SK-N-SH treated with all-trans-retinoic acid at 6 μM for 48 hours (cell line): Measurements from ENCODE around the gene ZNF446.
A peak's percentile ranks its signal among the peaks of the same experiment; 100 is the strongest.

Source experiments
- ATAC-seq: fragments of 200-7000 bp; cut with Tn5 transposase; 3 replicates; pipeline ENCODE4 v1.9.1; 2020; ENCODE audit warnings: mild to moderate bottlenecking, moderate library complexity
- ARNTL ChIP-seq: fragments of 450-650 bp; formaldehyde crosslinking; IDR thresholded peaks from 2 replicates; pipeline ENCODE4 v1.5.0; 2020; ENCODE audit warnings: low read depth, mild to moderate bottlenecking, moderate library complexity, borderline replicate concordance
- BACH2 ChIP-seq: fragments of 250-450 bp; sonication (Bioruptor Pico); IDR thresholded peaks from 2 replicates; pipeline ENCODE4 v1.9.0; 2021; ENCODE audit warnings: mild to moderate bottlenecking, borderline replicate concordance
- CSDC2 ChIP-seq: fragments of 250-450 bp; sonication (Bioruptor Pico); IDR thresholded peaks from 2 replicates; pipeline ENCODE4 v1.5.0; 2020; ENCODE audit warnings: mild to moderate bottlenecking, moderate library complexity
- ESRRG ChIP-seq: fragments of 250-450 bp; sonication (Bioruptor Pico); IDR thresholded peaks from 2 replicates; pipeline ENCODE4 v1.6.1; 2021; ENCODE audit warnings: mild to moderate bottlenecking
- GLIS3 ChIP-seq: fragments of 250-450 bp; sonication (Bioruptor Pico); IDR thresholded peaks from 2 replicates; pipeline ENCODE4 v1.5.0; 2020; ENCODE audit warnings: mild to moderate bottlenecking, moderate library complexity
- ISL1 ChIP-seq: fragments of 250-450 bp; sonication (Bioruptor Pico); IDR thresholded peaks from 2 replicates; pipeline ENCODE4 v2.1.2; 2022; ENCODE audit warnings: mild to moderate bottlenecking, moderate library complexity
- OSR1 ChIP-seq: fragments of 250-450 bp; sonication (Bioruptor Pico); IDR thresholded peaks from 2 replicates; pipeline ENCODE4 v1.8.0; 2022; ENCODE audit warnings: moderate library complexity, mild to moderate bottlenecking, inconsistent platforms
- PPARA ChIP-seq: fragments of 250-450 bp; sonication (Bioruptor Pico); IDR thresholded peaks from 2 replicates; pipeline ENCODE4 v1.5.0; 2020; ENCODE audit warnings: mild to moderate bottlenecking, borderline replicate concordance
- RARB ChIP-seq: fragments of 250-450 bp; sonication (Bioruptor Pico); IDR thresholded peaks from 2 replicates; pipeline ENCODE4 v1.8.0; 2021; ENCODE audit warnings: mild to moderate bottlenecking, moderate library complexity
- TCF4 ChIP-seq: fragments of 250-450 bp; sonication (Bioruptor Pico); IDR thresholded peaks from 2 replicates; pipeline ENCODE4 v1.8.0; 2021; ENCODE audit warnings: mild to moderate bottlenecking, moderate library complexity, borderline replicate concordance
- TOX ChIP-seq: fragments of 250-450 bp; sonication (Bioruptor Pico); IDR thresholded peaks from 2 replicates; pipeline ENCODE4 v1.8.0; 2021; ENCODE audit warnings: mild to moderate bottlenecking, moderate library complexity, borderline replicate concordance
- ZC3H10 ChIP-seq: fragments of 250-450 bp; sonication (Bioruptor Pico); IDR thresholded peaks from 2 replicates; pipeline ENCODE4 v1.5.1; 2021; ENCODE audit warnings: mild to moderate bottlenecking, moderate library complexity
- ZFP3 ChIP-seq: fragments of 250-450 bp; sonication (Bioruptor Pico); IDR thresholded peaks from 2 replicates; pipeline ENCODE4 v1.5.0; 2020; ENCODE audit warnings: mild to moderate bottlenecking, moderate library complexity
- ZFP30 ChIP-seq: fragments of 450-650 bp; formaldehyde crosslinking; IDR thresholded peaks from 2 replicates; pipeline ENCODE4 v1.5.0; 2022; ENCODE audit warnings: mild to moderate bottlenecking, moderate library complexity
- ZNF565 ChIP-seq: fragments of 450-650 bp; formaldehyde crosslinking; conservative IDR thresholded peaks from 2 replicates; pipeline ENCODE4 v1.5.0; 2020; ENCODE audit warnings: low read depth, mild to moderate bottlenecking, moderate library complexity
- ZNF8 ChIP-seq: fragments of 450-650 bp; formaldehyde crosslinking; IDR thresholded peaks from 2 replicates; pipeline ENCODE4 v1.5.0; 2020; ENCODE audit warnings: mild to moderate bottlenecking, moderate library complexity
- TF ChIP-seq, protein P1 (sequence below): fragments of 250-450 bp; sonication (Bioruptor Pico); IDR thresholded peaks from 2 replicates; pipeline ENCODE4 v1.5.1; 2021; ENCODE audit warnings: mild to moderate bottlenecking, moderate library complexity
- TF ChIP-seq, protein P2 (sequence below): fragments of 250-450 bp; sonication (Bioruptor Pico); IDR thresholded peaks from 2 replicates; pipeline ENCODE4 v1.8.0; 2020; ENCODE audit warnings: mild to moderate bottlenecking, moderate library complexity, borderline replicate concordance
- TF ChIP-seq, protein P3 (sequence below): fragments of 250-450 bp; sonication (Bioruptor Pico); IDR thresholded peaks from 2 replicates; pipeline ENCODE4 v1.8.0; 2021; ENCODE audit warnings: low read depth, mild to moderate bottlenecking, moderate library complexity, borderline replicate concordance
- TF ChIP-seq, protein P4 (sequence below): fragments of 250-450 bp; sonication (Bioruptor Pico); IDR thresholded peaks from 2 replicates; pipeline ENCODE4 v1.5.0; 2020; ENCODE audit warnings: mild to moderate bottlenecking, moderate library complexity

Gene ZNF446

DNA sequence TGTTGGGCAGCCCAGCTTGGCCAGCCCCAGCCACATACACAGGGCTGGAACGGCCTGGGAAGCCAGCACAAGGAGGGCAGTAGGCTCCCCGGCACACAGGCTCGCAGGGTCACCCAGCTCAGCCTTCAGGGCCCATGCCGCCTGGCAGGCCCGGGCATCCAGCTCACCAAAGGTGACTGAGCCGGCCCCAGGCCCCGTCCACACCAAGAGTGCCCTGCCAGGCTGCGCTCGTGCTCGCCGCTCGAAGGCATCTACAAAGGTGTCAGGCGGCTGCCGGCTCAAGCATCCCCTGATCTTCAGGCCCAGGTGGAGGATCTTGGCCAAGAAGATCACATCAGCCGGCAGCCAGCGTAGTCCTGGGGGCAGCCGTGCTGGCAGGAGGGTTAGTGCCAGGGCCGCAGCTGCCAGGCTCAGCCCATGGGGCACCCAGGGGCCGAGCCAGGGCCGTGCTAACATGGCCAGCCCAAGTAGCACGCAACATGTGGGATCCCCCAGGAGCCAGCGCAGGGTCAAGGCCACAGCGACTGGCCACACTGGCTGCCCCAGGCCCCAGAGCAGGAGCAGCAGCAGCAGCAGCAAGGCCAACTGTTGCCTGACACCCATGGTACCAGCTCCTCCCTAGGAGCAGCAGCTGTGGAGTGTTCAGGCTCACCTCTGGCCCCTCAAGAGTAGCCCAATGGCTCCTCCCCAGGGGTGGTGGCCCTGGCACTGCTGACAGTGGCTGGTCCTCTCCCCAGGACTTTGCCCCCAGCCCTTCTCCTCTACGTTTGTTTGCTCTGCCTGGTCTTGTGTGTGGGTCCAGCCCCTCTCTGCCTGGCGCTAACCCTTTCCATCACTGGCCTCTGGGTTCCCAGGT, 35.4 kb downstream of the ZNF446 start, which contains the start of gene SLC27A5:
TSS of gene SLC27A5 (minus strand) at position 640 of the 856 bp plus-strand sequence. CDS start at position 603, 37 bp downstream.
- TF ChIP-seq ARNTL (CRISPR knock-in tag) (no peak), TOX (CRISPR knock-in tag) (no peak), OSR1 (CRISPR knock-in tag) (no peak), GLIS3 (no peak), BACH2 (no peak), CSDC2 (no peak), ISL1 (CRISPR knock-in tag) (no peak)
- TF ChIP-seq, protein P1, sequence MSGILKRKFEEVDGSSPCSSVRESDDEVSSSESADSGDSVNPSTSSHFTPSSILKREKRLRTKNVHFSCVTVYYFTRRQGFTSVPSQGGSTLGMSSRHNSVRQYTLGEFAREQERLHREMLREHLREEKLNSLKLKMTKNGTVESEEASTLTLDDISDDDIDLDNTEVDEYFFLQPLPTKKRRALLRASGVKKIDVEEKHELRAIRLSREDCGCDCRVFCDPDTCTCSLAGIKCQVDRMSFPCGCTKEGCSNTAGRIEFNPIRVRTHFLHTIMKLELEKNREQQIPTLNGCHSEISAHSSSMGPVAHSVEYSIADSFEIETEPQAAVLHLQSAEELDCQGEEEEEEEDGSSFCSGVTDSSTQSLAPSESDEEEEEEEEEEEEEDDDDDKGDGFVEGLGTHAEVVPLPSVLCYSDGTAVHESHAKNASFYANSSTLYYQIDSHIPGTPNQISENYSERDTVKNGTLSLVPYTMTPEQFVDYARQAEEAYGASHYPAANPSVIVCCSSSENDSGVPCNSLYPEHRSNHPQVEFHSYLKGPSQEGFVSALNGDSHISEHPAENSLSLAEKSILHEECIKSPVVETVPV (CRISPR knock-in tag): no peak
- TF ChIP-seq, protein P2, sequence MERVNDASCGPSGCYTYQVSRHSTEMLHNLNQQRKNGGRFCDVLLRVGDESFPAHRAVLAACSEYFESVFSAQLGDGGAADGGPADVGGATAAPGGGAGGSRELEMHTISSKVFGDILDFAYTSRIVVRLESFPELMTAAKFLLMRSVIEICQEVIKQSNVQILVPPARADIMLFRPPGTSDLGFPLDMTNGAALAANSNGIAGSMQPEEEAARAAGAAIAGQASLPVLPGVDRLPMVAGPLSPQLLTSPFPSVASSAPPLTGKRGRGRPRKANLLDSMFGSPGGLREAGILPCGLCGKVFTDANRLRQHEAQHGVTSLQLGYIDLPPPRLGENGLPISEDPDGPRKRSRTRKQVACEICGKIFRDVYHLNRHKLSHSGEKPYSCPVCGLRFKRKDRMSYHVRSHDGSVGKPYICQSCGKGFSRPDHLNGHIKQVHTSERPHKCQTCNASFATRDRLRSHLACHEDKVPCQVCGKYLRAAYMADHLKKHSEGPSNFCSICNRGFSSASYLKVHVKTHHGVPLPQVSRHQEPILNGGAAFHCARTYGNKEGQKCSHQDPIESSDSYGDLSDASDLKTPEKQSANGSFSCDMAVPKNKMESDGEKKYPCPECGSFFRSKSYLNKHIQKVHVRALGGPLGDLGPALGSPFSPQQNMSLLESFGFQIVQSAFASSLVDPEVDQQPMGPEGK (CRISPR knock-in tag): no peak
- ATAC-seq: no peak

DNA sequence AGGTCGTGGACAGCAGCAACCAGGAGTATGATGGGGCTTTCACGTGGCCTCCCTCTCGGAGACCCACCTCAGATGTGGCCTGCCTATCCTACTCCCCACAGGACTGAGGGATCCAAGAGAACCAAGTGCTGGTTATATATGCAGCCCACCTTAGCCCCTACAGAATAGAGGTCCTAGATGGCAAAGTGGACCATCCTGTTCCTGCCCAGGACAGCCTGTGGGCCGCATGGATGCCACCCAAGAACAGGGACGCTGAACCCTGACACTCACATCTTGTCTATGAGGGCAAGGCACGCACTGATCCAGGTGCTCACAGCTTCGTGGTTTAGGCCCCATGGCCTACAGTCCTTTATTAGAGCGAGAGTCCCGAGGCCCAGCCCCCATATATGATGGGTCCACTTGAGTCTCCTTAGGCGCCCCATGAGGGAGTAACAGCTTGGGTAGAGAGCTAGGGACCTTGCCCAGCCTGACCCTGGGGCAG, 37.1 kb downstream of the ZNF446 start:
- ATAC-seq: no peak
- TF ChIP-seq ZFP3 (CRISPR knock-in tag): no peak
- no peak for TF ChIP-seq ISL1 (CRISPR knock-in tag)
- TF ChIP-seq ESRRG: no peak
- no peak for TF ChIP-seq TOX (CRISPR knock-in tag)

DNA sequence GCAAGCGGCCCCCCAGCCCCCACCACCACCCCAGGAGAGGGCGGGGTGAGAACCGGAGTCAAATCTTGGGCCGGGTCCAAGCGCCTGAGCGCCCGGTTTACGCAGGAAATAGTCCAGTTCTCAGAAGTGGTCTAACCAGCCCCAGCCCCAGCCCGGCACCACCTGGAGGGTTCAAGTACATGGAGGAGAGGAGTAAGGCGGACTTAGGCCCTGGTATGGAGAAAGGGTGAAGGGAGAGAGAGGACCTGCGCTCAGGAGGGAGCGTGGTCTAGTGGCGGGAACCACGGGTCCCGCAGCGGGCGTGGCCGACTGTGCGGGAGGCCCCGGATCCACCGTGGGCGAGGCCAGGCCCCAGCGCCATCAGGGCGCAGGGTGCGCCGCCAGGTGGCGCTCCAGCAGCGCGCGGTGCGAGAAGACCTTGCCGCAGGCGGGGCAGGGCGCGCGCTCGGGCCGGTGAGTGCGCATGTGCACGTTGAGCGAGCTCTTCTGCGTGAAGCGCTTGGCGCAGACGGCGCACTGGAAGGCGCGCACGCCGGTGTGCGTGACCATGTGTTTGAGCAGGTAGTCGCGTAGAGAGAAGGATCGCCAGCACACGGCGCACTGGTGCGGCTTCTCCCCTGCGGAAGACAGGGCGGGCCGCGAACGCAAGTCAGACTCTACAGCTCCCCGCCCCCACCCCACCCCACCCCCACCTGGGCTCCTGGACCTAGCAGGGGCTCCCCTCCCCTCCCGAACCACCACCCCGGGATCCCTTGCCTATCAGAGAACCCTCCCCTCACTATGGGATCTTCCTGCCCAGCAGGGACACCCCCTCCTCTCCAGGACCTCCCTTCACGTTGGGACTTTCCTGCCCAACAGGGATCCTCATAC, 37.8 kb downstream of the ZNF446 start:
- peak; percentile 90 for ATAC-seq
- TF ChIP-seq ISL1 (CRISPR knock-in tag): no peak
- TF ChIP-seq TCF4 (CRISPR knock-in tag): no peak
- TF ChIP-seq ZC3H10 (CRISPR knock-in tag): no peak
- TF ChIP-seq, protein P2 (CRISPR knock-in tag): no peak
- no peak for TF ChIP-seq RARB (CRISPR knock-in tag)
- TF ChIP-seq PPARA (CRISPR knock-in tag): no peak
- TF ChIP-seq ZFP30: no peak
- no peak for TF ChIP-seq ESRRG

DNA sequence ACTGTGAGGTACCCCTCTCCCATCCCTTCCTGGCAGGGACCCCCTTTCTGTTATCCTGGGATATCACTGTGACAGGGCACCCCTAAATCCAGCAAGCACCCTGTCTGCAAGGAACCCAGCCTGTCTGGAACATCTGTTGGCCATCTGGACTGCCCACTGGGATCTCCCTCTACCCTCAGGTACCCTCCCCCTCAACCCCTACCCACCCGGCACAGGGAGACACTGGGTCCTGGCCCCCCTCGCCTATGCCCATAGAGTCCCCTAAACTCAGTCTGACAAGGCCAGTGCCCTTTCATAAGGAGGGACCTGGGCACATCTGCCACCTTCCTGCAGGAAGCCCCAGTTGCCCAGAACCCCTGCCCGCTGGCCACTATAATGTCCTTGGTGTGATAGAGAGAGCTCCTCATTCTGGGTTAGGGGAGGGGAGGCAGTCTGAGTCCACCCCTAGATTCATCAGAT, 38.4 kb downstream of the ZNF446 start:
- no peak for ATAC-seq

More for the DNA sequence above, 38.4 kb downstream of the ZNF446 start:
- no peak for TF ChIP-seq OSR1 (CRISPR knock-in tag)
- TF ChIP-seq ISL1 (CRISPR knock-in tag): no peak
- TF ChIP-seq ZFP3 (CRISPR knock-in tag): no peak
- no peak for TF ChIP-seq ZNF565 (CRISPR knock-in tag)
- TF ChIP-seq ZNF8 (CRISPR knock-in tag): no peak
- TF ChIP-seq, protein P3, sequence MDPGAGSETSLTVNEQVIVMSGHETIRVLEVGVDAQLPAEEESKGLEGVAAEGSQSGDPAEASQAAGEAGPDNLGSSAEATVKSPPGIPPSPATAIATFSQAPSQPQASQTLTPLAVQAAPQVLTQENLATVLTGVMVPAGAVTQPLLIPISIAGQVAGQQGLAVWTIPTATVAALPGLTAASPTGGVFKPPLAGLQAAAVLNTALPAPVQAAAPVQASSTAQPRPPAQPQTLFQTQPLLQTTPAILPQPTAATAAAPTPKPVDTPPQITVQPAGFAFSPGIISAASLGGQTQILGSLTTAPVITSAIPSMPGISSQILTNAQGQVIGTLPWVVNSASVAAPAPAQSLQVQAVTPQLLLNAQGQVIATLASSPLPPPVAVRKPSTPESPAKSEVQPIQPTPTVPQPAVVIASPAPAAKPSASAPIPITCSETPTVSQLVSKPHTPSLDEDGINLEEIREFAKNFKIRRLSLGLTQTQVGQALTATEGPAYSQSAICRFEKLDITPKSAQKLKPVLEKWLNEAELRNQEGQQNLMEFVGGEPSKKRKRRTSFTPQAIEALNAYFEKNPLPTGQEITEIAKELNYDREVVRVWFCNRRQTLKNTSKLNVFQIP (CRISPR knock-in tag): no peak
- TF ChIP-seq, protein P4, sequence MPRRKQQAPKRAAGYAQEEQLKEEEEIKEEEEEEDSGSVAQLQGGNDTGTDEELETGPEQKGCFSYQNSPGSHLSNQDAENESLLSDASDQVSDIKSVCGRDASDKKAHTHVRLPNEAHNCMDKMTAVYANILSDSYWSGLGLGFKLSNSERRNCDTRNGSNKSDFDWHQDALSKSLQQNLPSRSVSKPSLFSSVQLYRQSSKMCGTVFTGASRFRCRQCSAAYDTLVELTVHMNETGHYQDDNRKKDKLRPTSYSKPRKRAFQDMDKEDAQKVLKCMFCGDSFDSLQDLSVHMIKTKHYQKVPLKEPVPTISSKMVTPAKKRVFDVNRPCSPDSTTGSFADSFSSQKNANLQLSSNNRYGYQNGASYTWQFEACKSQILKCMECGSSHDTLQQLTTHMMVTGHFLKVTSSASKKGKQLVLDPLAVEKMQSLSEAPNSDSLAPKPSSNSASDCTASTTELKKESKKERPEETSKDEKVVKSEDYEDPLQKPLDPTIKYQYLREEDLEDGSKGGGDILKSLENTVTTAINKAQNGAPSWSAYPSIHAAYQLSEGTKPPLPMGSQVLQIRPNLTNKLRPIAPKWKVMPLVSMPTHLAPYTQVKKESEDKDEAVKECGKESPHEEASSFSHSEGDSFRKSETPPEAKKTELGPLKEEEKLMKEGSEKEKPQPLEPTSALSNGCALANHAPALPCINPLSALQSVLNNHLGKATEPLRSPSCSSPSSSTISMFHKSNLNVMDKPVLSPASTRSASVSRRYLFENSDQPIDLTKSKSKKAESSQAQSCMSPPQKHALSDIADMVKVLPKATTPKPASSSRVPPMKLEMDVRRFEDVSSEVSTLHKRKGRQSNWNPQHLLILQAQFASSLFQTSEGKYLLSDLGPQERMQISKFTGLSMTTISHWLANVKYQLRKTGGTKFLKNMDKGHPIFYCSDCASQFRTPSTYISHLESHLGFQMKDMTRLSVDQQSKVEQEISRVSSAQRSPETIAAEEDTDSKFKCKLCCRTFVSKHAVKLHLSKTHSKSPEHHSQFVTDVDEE (CRISPR knock-in tag): no peak
- no peak for TF ChIP-seq TOX (CRISPR knock-in tag)
- no peak for TF ChIP-seq TCF4 (CRISPR knock-in tag)
- no peak for TF ChIP-seq PPARA (CRISPR knock-in tag)
- TF ChIP-seq, all 23 proteins: peak for 0
